H54 (cell line): Measurements from ENCODE around the gene TTF1.

Experiments
- DNase-seq: peaks from one replicate; pipeline ENCODE4 v3.0.0; 2011; ENCODE audit warnings: low spot score, mixed read lengths; ENCODE audit not compliant: insufficient read length
- FAIRE-seq: peaks from 3 replicates; lab custom pipeline; 2011; peaks lifted over from hg19 to GRCh38; lab: Jason Lieb, UNC
- POLR2A ChIP-seq: IDR thresholded peaks from 2 replicates; pipeline ENCODE4 v1.6.1; 2011; ENCODE audit warnings: low read depth, mild to moderate bottlenecking, low read length

Gene TTF1

GRCh38 chr9:132406554-132407122, at the start of gene TTF1:
TTF1 (minus strand) TSS chr9:132406840; CDS start chr9:132402821, 4,019 bp downstream.
- FAIRE-seq = peak; percentile 93

GRCh38 chr9:132456241-132456640, 49.6 kb upstream of the TTF1 start:
- no peak for FAIRE-seq
- DNase-seq = no peak
- TF ChIP-seq POLR2A = no peak

More at GRCh38 chr9:132406554-132407122, at the start of gene TTF1:
- DNase-seq = peak; percentile 99
- TF ChIP-seq POLR2A = peak; percentile 37; the same call in 1 of the 2 replicates

- FAIRE-seq (no peak), DNase-seq (no peak)
- no peak for TF ChIP-seq POLR2A
Observed at GRCh38 chr9:132451276-132451675, 44.6 kb upstream of the TTF1 start.

GRCh38 chr9:132447902-132448301, 41.3 kb upstream of the TTF1 start:
- no peak for TF ChIP-seq POLR2A
- DNase-seq (no peak), FAIRE-seq (no peak)

GRCh38 chr9:132447346-132447745, 40.7 kb upstream of the TTF1 start:
- no peak for TF ChIP-seq POLR2A
- DNase-seq = no peak
- no peak for FAIRE-seq

GRCh38 chr9:132446887-132447286, 40.2 kb upstream of the TTF1 start:
- no peak for TF ChIP-seq POLR2A
- DNase-seq (no peak), FAIRE-seq (no peak)

GRCh38 chr9:132443951-132444607, 37.4 kb upstream of the TTF1 start:
- DNase-seq = no peak
- no peak for TF ChIP-seq POLR2A
- no peak for FAIRE-seq

- no peak for TF ChIP-seq POLR2A
- DNase-seq (no peak), FAIRE-seq (no peak)
Observed at GRCh38 chr9:132441404-132441803, 34.8 kb upstream of the TTF1 start.

- DNase-seq = no peak
- no peak for FAIRE-seq
- no peak for TF ChIP-seq POLR2A
Observed at GRCh38 chr9:132440735-132441134, 34.1 kb upstream of the TTF1 start.

- no peak for TF ChIP-seq POLR2A
- no peak for FAIRE-seq
- no peak for DNase-seq
Observed at GRCh38 chr9:132439153-132439552, 32.5 kb upstream of the TTF1 start.

- DNase-seq = no peak
- FAIRE-seq = no peak
- no peak for TF ChIP-seq POLR2A
Observed at GRCh38 chr9:132434881-132435280, 28.2 kb upstream of the TTF1 start.

GRCh38 chr9:132430998-132431397, 24.4 kb upstream of the TTF1 start:
- no peak for TF ChIP-seq POLR2A
- FAIRE-seq (no peak), DNase-seq (no peak)

GRCh38 chr9:132426639-132427414, 20.2 kb upstream of the TTF1 start:
- FAIRE-seq = no peak
- no peak for DNase-seq

GRCh38 chr9:132425675-132426062, 19.0 kb upstream of the TTF1 start:
- TF ChIP-seq POLR2A = no peak
- FAIRE-seq (no peak), DNase-seq (no peak)

More at GRCh38 chr9:132426639-132427414, 20.2 kb upstream of the TTF1 start:
- no peak for TF ChIP-seq POLR2A
